NCI-H2196 treated with DMSO at 0.1 percent for 48 hours (cell line): ENCODE measurements around the gene ATP1A2.
"Not testable (repeated sequence)": the region's sequence is repeated elsewhere in the genome, so short reads cannot be mapped to it uniquely, and the experiment has no call there.

Experiments
- DNase-seq: peaks from one replicate; lab custom pipeline; 2025; ENCODE audit not compliant: unreplicated experiment; lab: John Stamatoyannopoulos, UW

Gene ATP1A2

DNA sequence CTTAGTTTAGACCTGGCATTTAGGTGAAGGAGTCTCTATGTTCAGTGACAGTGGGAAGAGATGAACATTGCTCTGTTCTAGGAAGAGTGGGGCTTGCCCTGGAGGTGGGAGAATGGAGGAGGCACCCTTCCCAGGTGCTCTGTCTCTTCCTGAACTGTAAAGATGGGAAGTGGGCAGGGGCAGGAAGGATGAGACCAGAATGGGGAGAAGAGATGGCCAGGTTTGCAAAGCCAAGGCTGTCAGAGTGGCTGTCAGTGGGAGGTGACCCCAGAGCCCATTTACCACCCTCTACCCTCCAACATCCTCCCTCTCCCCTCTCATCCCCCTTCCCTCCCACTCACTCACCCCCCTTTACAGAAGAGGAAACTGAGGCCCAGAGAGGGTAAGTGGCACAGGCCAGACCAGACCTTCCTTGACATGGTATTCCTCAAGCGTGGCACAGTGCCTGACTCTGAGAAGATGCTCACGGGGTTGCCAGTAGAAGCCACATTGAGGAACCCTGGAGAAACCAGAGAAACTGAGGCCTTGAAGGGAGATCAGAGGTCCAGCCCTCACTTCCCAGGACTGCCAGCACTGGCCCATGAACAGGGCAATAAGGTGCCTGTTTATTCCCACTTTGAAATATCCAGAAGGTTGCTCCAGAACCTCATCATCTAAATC, 15.7 kb upstream of the ATP1A2 start:
- no peak for DNase-seq

DNA sequence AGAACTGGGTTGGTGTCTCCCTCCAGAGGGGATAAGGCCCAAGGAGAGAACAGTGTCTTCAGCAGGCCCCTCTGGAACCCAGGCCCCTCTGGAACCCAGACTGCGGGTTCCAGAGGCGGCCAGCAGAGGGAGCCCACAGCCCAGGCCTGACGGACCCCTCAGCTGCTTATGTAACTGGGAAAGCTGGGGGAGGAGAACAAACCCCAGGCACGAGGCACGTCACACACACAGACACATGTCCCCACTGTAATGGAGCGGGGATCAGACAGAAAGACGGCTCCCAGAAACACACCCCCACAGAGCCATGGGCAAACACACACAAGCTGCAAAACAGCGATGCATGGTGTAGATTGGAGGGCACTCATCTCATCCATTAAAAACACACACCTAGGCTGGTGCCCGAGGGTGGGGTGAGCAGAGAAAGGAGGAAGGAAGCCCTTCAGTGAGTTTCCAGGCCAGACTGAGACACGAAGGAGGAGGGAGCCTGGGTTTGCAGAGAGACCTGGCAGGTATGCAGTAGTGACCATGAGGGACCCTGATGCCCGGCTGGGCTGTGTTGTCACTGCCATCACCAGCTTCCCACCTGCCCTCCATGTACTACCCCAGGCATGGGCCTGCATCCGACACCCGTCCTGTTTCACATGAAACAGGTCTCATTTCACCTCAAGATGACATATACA, 14.4 kb upstream of the ATP1A2 start:
- DNase-seq: peak; percentile 64

DNA sequence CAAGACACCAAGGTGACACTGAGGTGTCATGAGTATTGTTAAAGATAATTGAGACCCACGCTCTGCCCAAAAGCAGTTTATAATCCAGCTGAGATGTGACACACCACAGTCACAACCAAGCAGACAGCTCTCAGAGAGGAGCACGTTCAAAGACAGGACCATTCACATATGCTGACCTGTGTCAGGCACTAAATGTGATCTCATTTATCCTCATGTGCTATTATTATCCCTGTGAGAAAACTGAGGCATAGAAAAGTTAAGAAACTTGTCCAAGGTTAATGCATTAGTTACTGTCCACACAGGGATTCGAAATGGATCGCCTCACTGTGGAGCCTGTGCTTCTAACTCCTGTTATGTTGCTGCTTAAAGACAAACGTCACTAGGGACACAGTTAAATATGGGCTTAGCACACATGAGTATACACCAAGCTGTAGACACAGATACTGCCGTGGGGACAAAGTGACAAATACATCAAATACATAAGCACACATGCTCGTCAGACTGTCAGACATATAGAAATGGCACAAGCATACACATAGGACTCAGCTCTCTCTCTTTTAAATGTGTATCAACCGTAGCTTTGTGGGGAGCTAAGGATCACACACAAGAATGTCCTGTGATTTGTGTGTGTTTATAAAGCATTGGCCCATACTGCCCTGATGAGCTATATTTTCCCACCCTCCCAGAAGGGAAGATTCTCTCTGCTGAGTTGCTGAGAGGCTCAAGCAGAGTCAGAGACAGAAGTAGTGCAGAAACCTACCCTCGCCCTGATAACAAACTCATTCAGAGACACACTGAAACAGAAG, 13.6 kb upstream of the ATP1A2 start:
- no peak for DNase-seq

DNA sequence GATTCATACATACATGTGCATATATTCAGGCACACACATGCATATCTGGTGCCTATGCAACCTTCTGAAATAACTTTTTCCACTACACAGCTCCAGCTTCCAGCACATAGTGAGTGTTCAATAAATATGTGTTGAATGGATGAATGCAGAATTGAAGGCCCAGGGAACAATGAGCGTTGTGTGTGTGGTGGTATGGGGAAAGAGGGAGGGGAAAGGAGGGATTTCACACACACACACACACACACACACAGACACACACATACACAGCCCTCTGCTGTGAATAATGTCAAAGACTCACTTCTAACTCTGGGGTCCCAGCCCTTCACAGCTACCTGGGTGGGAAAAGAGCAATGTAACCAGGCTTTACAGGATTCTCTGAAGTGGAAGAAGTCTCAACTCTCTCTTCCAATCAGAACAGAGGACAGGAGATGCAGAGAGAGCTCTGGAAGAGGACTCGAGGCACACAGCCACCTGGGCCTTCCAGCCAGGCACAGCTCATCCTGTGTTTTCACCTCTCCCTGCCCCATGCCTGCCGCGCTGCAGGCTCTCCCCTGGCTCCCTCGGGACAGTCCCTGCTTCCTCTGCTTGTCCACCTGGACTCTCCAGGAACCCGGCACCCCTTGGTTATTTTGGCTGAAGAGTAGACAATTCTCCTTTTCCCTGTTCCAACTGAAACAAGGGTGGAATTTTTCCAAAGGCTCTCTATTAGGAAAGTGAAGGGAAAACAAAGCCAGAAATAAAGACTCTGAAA, 11.7 kb upstream of the ATP1A2 start:
- no peak for DNase-seq

DNA sequence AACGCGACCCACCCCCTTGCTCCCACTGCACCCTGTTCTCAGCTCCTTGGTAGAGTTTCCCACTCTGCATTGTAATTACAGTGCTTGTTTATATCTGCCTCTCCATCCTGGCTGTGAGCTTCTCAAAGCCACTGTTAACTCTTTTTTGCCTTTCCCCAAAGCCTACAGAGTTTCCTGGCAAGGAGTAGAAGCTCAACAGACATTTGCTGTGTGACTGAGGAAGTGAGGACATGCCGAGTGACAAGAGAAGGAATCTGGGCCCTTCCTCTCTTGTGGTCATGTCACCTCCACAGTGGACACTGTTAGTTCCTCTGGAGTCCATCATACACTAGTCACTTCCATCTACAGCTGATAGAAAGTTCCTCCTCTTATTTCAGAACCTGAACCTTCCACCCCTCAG, 11.1 kb upstream of the ATP1A2 start:
- no peak for DNase-seq

DNA sequence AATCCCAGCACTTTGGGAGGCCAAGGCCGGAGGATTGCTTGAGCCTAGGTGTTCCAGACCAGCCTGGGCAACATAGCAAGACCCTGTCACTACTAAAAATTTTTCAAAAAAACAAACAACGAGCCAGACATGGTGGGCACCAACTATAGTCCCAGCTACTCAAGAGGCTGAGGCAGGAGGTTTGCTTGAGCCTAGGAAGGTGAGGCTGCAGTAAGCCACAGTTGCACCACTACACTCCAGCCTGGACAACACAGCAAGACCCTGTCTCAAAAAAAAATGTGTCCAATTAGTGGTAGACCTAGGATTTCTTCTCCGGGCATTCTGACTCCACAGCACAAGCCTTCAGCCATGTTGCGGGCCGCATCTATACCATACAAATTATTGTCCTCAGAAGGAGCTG, 10.4 kb upstream of the ATP1A2 start:
- DNase-seq: no peak

DNA sequence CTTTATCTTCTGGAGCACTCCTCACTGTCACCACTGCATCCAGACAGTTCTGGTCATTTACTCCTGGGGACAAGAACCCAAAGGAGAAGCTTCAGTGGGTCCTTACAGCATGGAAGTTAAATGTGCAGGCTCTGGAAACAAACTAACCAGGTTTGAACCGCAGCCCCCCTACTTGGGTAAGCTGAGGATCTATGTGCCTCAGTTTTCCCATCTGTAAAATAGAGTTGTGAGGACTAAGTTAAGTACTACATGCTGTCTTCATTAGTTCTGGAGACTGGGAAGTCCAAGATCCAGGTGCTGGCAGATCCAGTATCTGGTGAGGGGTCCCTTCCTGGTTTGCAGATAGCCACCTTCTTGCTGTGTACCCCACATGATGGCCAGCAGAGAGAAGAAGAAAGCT, 8.0 kb upstream of the ATP1A2 start:
- DNase-seq: no peak

DNA sequence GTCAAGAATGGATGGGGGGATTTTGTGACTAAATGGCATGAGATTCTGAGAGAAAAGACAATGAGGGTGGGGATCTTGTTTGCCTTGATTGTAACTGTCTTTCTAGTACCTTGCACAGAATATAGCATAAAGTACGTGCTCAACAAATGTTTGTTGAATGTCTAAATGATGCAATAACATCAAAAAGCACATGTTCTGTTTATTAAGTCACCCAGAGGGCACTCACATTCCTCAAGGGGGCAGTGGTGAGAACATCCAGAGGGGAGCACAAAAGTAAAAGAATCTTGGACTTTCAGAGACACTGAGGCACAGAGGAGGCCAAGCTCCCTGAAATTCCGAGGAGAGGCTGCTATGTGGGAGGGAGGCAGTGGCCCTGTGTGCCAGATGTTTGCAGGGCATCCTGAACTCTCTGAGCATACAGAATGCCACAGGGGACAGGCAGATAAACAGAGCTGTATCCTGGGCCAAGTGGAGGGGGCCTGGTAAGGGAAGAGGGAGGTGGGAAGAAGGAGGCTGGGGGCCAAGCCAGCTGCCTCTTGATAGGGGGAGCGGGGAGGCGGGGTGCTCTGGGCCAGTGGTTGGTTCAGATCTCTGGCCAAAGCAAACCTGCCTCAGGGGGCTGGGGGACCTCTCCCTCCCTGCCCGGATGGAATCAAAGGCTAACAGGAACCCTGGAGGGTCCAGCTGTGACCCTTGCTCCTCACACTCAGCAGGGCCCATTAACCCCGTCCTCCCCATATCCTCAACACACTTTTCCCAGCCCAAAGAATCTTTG, 6.5 kb upstream of the ATP1A2 start:
- DNase-seq: no peak

DNA sequence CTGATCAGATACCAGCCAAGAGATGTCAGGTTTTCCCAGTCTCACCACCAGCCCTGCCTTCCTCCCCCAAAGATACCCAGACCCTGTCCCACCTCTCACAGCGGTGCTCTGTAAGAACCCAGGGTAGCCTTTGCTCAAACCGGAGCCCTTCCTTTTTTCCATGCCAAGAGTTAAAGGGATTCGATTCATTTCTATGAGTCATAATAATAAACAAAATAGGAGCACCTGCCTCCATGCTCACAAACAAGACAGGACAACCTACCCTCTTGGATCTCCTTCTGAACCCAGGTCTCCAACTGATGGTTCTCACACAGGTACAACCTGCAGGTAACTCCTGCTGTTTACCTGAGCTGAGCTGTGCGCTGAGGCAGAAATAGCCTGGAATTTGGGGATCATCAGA, 5.9 kb upstream of the ATP1A2 start:
- DNase-seq: no peak

DNA sequence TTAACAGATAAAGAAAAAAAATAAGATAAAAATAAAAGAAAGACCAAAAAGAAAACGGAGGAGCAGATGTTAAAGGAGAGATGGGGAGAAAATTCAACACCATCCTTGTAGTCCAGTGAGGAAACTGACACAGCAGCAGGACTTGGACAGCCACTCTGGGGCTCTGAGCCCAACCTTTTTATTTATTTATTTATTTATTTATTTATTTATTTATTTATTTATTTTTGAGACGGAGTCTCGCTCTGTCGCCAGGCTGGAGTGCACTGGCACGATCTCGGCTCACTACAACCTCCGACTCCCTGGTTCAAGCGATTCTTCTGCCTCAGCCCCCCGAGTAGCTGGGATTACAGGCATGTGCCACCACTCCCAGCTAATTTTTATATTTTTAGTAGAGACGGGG, 4.1 kb upstream of the ATP1A2 start:
- DNase-seq: not testable (repeated sequence)

DNA sequence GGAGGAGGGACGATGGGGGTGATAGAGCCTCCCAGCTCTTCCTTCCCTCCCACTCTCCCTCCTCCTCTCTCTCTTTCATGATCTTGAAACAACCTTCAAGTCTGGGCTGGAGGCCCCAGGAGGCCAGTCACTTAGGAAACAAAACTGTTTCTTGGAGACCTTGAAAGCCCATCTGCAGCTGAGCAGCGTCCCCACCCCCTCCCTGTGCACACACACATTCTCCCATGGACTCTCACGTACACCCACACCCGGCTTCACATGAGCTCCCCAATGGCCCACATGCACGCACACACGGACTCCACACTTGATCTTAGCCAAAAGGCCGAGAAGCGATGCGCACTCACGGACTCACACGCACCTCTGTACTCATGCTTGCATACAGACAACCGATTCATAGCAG, 3.2 kb upstream of the ATP1A2 start:
- DNase-seq: no peak

DNA sequence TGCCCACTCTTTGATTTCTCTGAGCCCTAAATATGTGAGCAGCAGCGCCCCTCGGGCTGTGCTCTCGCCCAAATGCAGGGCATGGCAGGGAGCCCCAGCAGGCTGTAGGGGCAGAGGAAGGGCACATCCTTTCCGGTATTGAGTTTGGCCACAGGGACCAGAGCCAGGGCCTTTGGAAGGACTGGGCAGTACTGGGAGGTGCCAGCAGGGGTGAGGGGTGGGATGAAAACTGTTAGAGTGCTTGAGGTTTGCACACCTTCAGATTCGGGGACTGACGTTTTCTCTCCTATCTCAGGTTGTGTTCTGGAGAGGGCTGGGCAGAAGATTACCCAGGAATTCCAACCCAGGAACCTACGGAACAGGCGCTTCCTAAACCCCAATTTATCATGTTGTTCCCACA, 2.2 kb upstream of the ATP1A2 start:
- DNase-seq: no peak

DNA sequence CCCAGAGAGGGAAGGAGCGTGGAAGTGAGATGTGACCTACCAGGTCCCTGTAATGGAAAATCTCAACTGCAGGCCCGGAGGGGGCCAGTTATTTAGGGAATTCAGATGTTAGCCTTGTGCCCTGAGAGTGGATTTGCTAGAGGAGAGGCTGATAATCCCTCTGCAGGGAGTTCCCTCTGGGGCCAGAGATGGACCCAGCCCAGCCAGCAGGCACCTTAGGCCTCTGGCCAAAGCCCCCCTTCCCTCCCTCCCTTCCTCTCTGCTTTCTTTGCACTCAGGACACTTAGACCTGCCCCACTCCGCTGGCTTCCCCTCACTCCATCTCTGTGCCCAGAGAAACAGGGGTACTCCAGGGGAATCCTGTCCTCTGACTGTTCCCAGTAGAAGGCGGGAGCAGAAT, 1.5 kb upstream of the ATP1A2 start:
- DNase-seq: no peak

DNA sequence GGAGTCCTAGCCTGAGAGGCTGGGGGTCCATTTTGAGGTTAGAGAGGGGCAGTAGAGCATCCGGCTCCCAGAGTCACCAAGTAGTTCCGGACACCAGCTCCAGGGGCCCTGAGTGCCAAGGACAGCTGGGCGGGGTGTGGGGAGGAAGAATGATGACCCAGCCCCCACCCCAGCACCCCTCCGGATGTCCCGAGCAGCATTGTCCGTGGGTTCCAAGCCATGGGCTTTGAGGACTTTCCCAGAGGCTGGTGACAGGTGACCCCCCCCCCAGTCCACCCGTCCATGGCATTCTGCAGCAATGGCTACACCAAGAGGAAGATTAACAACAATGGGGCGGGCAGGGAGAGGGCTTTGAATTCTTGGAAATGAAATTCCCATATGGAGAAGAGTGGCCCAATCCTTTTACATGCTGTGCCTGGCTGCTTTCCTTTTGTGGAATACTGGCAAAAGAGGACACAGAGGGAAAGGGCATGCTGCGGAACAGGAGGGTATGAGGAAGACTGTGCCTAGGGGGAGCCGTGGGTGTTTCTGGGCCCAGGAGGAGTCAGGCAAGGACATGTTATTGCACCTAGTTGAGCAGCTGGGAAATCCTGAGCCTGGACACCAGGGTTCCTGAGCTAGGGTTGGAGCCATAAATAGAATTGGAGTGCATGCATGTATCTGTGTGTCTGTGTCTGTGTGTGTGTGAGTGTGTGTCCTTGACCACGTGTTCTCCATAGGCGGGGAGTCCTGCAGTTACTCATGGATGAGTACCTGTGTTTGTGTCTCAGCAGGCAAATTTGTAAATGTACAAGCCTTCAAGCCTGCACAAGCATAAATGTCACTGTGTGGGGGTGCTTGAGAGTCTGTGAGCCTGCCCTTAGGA, 956 bp downstream of the ATP1A2 start:
- no peak for DNase-seq

DNA sequence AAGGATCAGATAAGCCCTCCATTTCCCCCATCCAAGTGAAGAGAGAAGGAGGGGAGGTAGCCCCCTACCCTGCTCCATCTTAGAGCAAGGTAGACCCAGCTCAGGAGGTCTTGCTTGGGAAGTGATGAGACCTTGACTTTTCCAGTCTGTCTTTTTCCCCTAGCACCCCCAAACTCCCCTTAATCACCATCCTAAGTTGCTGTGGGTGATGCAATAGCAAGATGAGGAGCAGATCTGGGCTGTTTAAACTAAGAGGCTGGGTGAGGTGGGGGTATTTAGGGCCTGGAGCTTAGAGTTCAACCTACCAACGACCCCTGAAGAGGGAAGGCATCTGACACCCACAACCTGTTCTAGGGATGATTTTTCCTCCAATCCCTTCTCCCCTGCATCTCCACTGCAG, 1.7 kb downstream of the ATP1A2 start:
- no peak for DNase-seq

DNA sequence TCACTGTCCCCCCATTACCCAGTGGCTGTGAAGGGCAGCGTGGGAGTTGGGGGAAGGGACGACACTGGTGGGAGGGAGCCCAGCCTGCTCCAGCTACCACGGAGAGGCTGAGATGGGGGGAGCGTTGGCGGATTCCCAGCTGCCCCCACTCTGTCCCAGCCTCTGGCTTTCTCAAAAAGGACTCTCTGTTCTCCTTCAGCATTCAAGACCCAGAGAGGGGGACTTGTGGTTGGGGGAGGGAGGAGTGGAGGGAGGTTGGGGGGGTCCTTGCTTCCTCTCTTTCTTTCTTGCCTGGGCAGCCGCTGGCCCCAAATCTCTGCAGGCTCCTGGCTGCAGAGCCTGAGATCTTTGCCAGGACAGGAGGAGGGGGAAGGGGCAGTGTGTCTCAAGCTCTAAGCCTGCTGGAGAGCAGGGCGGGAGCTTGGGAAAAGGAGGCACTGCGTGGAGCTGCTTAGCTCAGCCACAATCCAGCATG, 2.2 kb downstream of the ATP1A2 start:
- DNase-seq: no peak

DNA sequence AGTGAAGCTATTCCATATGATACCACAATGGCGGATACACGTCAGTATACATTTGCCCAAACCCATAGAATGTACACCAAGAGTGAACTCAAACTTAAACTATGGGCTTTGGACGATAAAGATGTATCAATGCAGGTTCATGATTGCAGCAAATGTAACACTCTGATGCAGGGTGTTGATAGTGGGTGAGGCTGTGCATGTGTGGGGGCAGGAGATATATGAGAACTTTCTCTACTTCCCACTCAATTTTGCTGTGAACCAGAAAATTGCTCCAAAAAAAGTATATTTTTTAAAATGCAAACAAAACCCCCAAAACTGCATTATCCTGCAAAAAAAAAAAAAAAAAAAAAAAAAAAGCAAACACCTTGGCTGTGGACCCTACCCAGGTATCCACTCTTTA, 3.4 kb downstream of the ATP1A2 start:
- DNase-seq: no peak

DNA sequence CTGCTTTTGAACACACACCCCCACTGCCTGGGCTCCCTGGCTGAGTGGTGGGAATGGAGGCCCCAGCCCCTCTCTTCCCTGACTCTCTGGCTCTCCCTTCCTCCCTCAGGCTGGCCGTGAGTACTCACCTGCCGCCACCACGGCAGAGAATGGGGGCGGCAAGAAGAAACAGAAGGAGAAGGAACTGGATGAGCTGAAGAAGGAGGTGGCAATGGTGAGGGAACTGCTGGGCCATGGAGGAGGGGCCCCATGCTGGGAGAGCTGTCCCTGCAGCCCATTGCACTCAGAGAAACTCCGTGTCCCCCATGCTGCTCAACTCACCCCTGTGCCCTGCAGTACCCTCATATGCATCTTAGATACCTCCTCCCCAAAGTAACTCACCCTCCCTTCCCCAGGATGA, 5.2 kb downstream of the ATP1A2 start:
- no peak for DNase-seq

DNA sequence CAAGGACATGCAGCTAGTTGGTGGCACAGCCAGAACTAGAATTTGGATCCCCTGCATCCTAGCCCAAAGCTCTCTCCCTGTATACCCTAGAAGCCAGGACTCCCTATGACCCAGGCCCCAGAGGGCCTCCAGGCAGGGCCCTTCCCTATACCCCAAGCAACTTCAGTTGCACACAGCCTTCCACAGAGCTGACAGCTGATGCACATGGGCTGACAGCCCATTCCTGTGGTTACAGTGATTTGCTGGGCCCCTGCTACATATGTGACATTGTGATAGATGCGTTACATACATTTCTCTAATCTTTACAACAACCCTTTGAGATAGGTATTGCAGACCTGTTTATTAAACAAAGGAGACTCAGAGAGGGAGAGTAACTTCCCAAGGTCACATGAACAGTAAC, 5.8 kb downstream of the ATP1A2 start:
- no peak for DNase-seq
